K562 (cell line): ENCODE results near the gene CACNA1I. TPM values are rescaled to one million over a fixed set of nuclear protein-coding genes. Genes with fewer than 3 reads are reported as not detected.

ENCODE experiments used
- ATAC-seq: fragments of 200-7000 bp; cut with Tn5 transposase; 3 replicates; pipeline ENCODE4 v1.9.1; 2020; ENCODE audit warnings: moderate library complexity
- BruUV-seq: library from RNA; stranded (reverse); fragments of 400-500 nt; replicated peaks from 2 replicates; lab custom pipeline; 2021; lab: Mats Ljungman, UMichigan
- CTCF ChIA-PET: fragments of 300-600 bp; formaldehyde crosslinking; extraction: SDS; loops from one replicate; lab custom pipeline; 2021; ENCODE audit warnings: low intra/inter-chr PET ratio; lab: Yijun Ruan, JAX
- POLR2A ChIA-PET: fragments of 300-600, 350-650 bp; sonication (Branson Sonifier 250); formaldehyde crosslinking; extraction: SDS; loops from one replicate; lab custom pipeline; 2021; ENCODE audit warnings: antibody characterized with exemption, inconsistent platforms; lab: Yijun Ruan, JAX
- DNase-seq, 4 experiments: peaks; one replicate each; pipeline versions ENCODE4 v3.0.0 to v3.0.0-alpha.2; 2011 to 2018; ENCODE audit warnings: low spot score in 3 of 4, mixed read lengths in 3 of 4; ENCODE audit errors: extremely low read depth in 1 of 4
- FAIRE-seq: peaks from 2 replicates; lab custom pipeline; 2011; peaks lifted over from hg19 to GRCh38; lab: Jason Lieb, UNC
- H2AFZ ChIP-seq: 2 replicates; pipeline ENCODE4 v1.6.0; 2011; ENCODE audit warnings: low read depth, low read length, control low read depth, inconsistent platforms
- H3K27ac ChIP-seq: fragments of 200-600 bp; 3 replicates; pipeline ENCODE4 v1.8.0; 2011; ENCODE audit warnings: low read depth, mild to moderate bottlenecking, control low read depth, inconsistent platforms, low read length, moderate library complexity, mixed read lengths; ENCODE audit errors: extremely low read depth
- H3K27me3 ChIP-seq, 2 experiments: fragments of 300-600 bp in 1 of 2; 2 replicates in 1 of 2; 3 replicates in 1 of 2; pipeline versions ENCODE4 v1.6.0 to v1.8.0; 2011; ENCODE audit warnings: inconsistent platforms in 2 of 2, low read length in 2 of 2, mild to moderate bottlenecking in 1 of 2, mixed read lengths in 1 of 2, moderate library complexity in 1 of 2; ENCODE audit not compliant: control insufficient read depth in 2 of 2, insufficient read depth in 2 of 2
- H3K36me3 ChIP-seq: fragments of 300-600 bp; 3 replicates; pipeline ENCODE4 v1.8.0; 2011; ENCODE audit warnings: mild to moderate bottlenecking, low read length, inconsistent platforms; ENCODE audit not compliant: control insufficient read depth, insufficient read depth
- H3K4me1 ChIP-seq, 2 experiments: fragments of 200-600 bp in 1 of 2; replicated peaks in 1 of 2; 2 replicates in 1 of 2; 3 replicates in 1 of 2; pipeline versions ENCODE4 v1.5.1 to v1.8.0; 2011; ENCODE audit warnings: inconsistent platforms in 2 of 2, low read length in 2 of 2, mild to moderate bottlenecking in 1 of 2, mixed read lengths in 1 of 2, moderate library complexity in 1 of 2; ENCODE audit not compliant: control insufficient read depth in 2 of 2, insufficient read depth in 2 of 2
- H3K4me2 ChIP-seq: 2 replicates; pipeline ENCODE4 v1.6.1; 2011; ENCODE audit warnings: low read length, control low read depth, inconsistent platforms, mixed read lengths; ENCODE audit not compliant: insufficient read depth
- H3K4me3 ChIP-seq: fragments of 200-600 bp; sonication (generic), shearing (Covaris generic); 2 replicates; pipeline ENCODE4 v1.5.1; 2016; ENCODE audit warnings: control low read depth, inconsistent platforms
- H3K79me2 ChIP-seq: fragments of 200-600 bp; 3 replicates; pipeline ENCODE4 v1.8.0; 2011; ENCODE audit warnings: low read length, inconsistent platforms; ENCODE audit not compliant: control insufficient read depth, insufficient read depth
- H3K9ac ChIP-seq, 2 experiments: 2 replicates each; pipeline versions ENCODE4 v1.6.0 to v1.6.1; 2011; ENCODE audit warnings: low read depth in 2 of 2, low read length in 2 of 2, control low read depth in 1 of 2, inconsistent platforms in 1 of 2, mild to moderate bottlenecking in 1 of 2, mixed read lengths in 1 of 2; ENCODE audit not compliant: insufficient read depth in 1 of 2
- H3K9me1 ChIP-seq: one replicate; pipeline ENCODE4 v1.6.0; 2011; ENCODE audit warnings: inconsistent platforms, mild to moderate bottlenecking, low read length, moderate library complexity; ENCODE audit not compliant: control insufficient read depth, insufficient read depth
- H3K9me3 ChIP-seq: replicated peaks from 2 replicates; pipeline ENCODE4 v1.5.1; 2011; ENCODE audit warnings: low read depth, low read length, inconsistent platforms; ENCODE audit not compliant: control insufficient read depth, insufficient read depth
- H4K20me1 ChIP-seq: replicated peaks from 2 replicates; pipeline ENCODE4 v1.6.1; 2011; ENCODE audit warnings: low read length, inconsistent platforms, mixed read lengths; ENCODE audit not compliant: control insufficient read depth, insufficient read depth
- CTBP1 ChIP-seq: fragments of 450-650 bp; IDR thresholded peaks from 2 replicates; pipeline ENCODE4 v1.6.1; 2016; ENCODE audit warnings: borderline replicate concordance
- E2F5 ChIP-seq: sonication (generic); formaldehyde crosslinking; IDR thresholded peaks from 2 replicates; pipeline ENCODE4 v1.8.0; 2022; ENCODE audit warnings: mild to moderate bottlenecking, missing genetic modification reagents
- FOS ChIP-seq: IDR thresholded peaks from 3 replicates; pipeline ENCODE4 v1.6.1; 2011; ENCODE audit not compliant: insufficient read length; ENCODE audit errors: extremely low read depth
- GTF2B ChIP-seq: IDR thresholded peaks from 2 replicates; pipeline ENCODE4 v1.6.1; 2011; ENCODE audit not compliant: insufficient read length; ENCODE audit errors: extremely low read depth
- RCOR1 ChIP-seq, 2 experiments: IDR thresholded peaks; 2 replicates each; pipeline ENCODE4 v1.6.1; 2012; ENCODE audit warnings: low read depth in 2 of 2, low read length in 2 of 2, borderline replicate concordance in 1 of 2, improper control_type of control experiment in 1 of 2
- RNF219 ChIP-seq: fragments of 250-450 bp; sonication (Bioruptor Pico); IDR thresholded peaks from 2 replicates; pipeline ENCODE4 v1.5.0; 2022; ENCODE audit warnings: mild to moderate bottlenecking
- TEAD4 ChIP-seq, 2 experiments: sonication (generic) in 1 of 2; formaldehyde crosslinking in 1 of 2; IDR thresholded peaks; 2 replicates each; pipeline versions ENCODE4 v1.6.1 to v1.8.0; 2012 to 2022; ENCODE audit warnings: borderline replicate concordance in 1 of 2, inconsistent platforms in 1 of 2, low read length in 1 of 2, mild to moderate bottlenecking in 1 of 2, missing genetic modification reagents in 1 of 2
- XRCC3 ChIP-seq: fragments of 450-650 bp; IDR thresholded peaks from 2 replicates; pipeline ENCODE4 v1.6.1; 2017; ENCODE audit warnings: mild to moderate bottlenecking, moderate library complexity
- YBX1 ChIP-seq: fragments of 450-650 bp; IDR thresholded peaks from 2 replicates; pipeline ENCODE4 v1.7.1; 2016; ENCODE audit warnings: mild to moderate bottlenecking
- ZNF324 ChIP-seq: fragments of 250-450 bp; sonication (Bioruptor Pico); IDR thresholded peaks from 2 replicates; pipeline ENCODE4 v1.4.0; 2020; ENCODE audit warnings: mild to moderate bottlenecking
- ZNF561 ChIP-seq: fragments of 450-650 bp; formaldehyde crosslinking; conservative IDR thresholded peaks from 2 replicates; pipeline ENCODE4 v1.4.0; 2020; ENCODE audit warnings: mild to moderate bottlenecking, moderate library complexity
- WGBS: fragments of 100-300 bp; shearing (Covaris generic); methylation state at CpG from one replicate; pipeline ENCODE4 v1.1.6; 2016; ENCODE audit warnings: low coverage, mixed read lengths; ENCODE audit not compliant: insufficient coverage; ENCODE audit errors: missing lambda C conversion rate; 5-methylcytosine and 5-hydroxymethylcytosine counted together
- in situ Hi-C: fragments of 300-500 bp; cut with MboI; formaldehyde crosslinking; loops from 4 replicates; pipeline ENCODE4 v1.15.0; 2018; ENCODE audit warnings: inconsistent platforms, mixed read lengths
- intact Hi-C: fragments of 100-400 bp; cut with micrococcal nuclease; formaldehyde crosslinking; loops from 2 replicates; pipeline ENCODE4 v1.14.2; 2022
- polyA plus RNA-seq, 8 experiments: library from polyadenylated mRNA; depleted of rRNA in 4 of 8; stranded (reverse) in 5 of 8; unstranded in 3 of 8; fragments of >200 nt; fragmentation: Nextera tagmentation in 2 of 8; fragmentation: Illumina TruSeq in 1 of 8; extraction: Ambion mirVana in 2 of 8; extraction: Trizol in 1 of 8; gene quantifications; 2 replicates each; pipeline versions ENCODE4 v1.2.1 to v1.2.3, GENCODE V29; 2011 to 2014; ENCODE audit warnings: inconsistent platforms in 1 of 8, missing spikeins in 1 of 8
- total RNA-seq, 7 experiments: library from RNA; depleted of rRNA in 6 of 7; stranded (reverse); fragments of >200 nt in 6 of 7; fragmentation: Illumina TruSeq in 2 of 7; extraction: Trizol in 2 of 7; gene quantifications; 2 replicates each; pipeline versions ENCODE4 v1.2.1 to v1.2.3, GENCODE V29; 2011 to 2021; ENCODE audit warnings: low replicate concordance in 1 of 7

Gene CACNA1I
- total and polyA plus RNA-seq, 9 of the 15 experiments (the other 6 are each of a cell fraction or from before 2014, with no cell fraction given): 0.01 to 0.79 (median 0.32) TPM; not detected in 1

- DNase-seq (no peak), FAIRE-seq (no peak), ATAC-seq (no peak)
- Histone ChIP-seq H3K9me3 (no peaks in the 10 kb centered on the region), H3K27ac (no peak overlapping the region), H3K9me1 (no peaks in the 10 kb centered on the region), H3K4me3 (no peak overlapping the region), H3K4me1 (peaks cover 2 to 24% of the 10 kb centered on the region in 2 experiments; a peak in 2 of 5 replicates), H3K79me2 (no peaks in the 10 kb centered on the region), H3K36me3 (no peaks in the 10 kb centered on the region), H3K9ac (no peak overlapping the region), H3K27me3 (no peaks in the 10 kb centered on the region), H2AFZ (no peak overlapping the region), H4K20me1 (no peaks in the 10 kb centered on the region), H3K4me2 (no peak overlapping the region)
- no TSS peak for BruUV-seq
- TF ChIP-seq E2F5 (CRISPR knock-in tag): no peak
- TF ChIP-seq RNF219 (CRISPR knock-in tag): no peak
- no peak for TF ChIP-seq YBX1
- TF ChIP-seq XRCC3: no peak
- TF ChIP-seq RCOR1 (IDR thresholded peaks at IDR 0.05; ENCODE audit: borderline replicate concordance in 1 of 2, low read depth in 2 of 2, low read length in 2 of 2): no peak
- TF ChIP-seq ZNF561: no peak
- TF ChIP-seq ZNF324 (CRISPR knock-in tag): no peak
- TF ChIP-seq GTF2B: no peak
- TF ChIP-seq FOS: no peak
- TF ChIP-seq TEAD4 (IDR thresholded peaks at IDR 0.05; ENCODE audit: low read length): no peak
- no peak for TF ChIP-seq TEAD4 (CRISPR knock-in tag; IDR thresholded peaks at IDR 0.05; ENCODE audit: borderline replicate concordance)
- TF ChIP-seq CTBP1: no peak
- intact Hi-C loops: no loop called here
- ChIA-PET POLR2A (interaction anchor here (0.6 kb wide), 2 partner anchors 15 to 342 kb away, joined by 3 read pairs; no protein-coding TSS in a partner anchor), CTCF (no interaction called here)
- in situ Hi-C loops: no loop called here
- WGBS: 59% methylated on average over 12 of the region's 14 CpGs
Measured at GRCh38 chr22:39697790-39698430, 127.4 kb downstream of the CACNA1I start.
